ENCODE measurements around the gene HS6ST3.

GRCh38 chr13:96198038-96198437, 108.1 kb downstream of the HS6ST3 start:
- no peak for TF ChIP-seq CTCF (IDR thresholded peaks at IDR 0.05; ENCODE audit: low read depth, low read length, poor library complexity, severe bottlenecking)
- no peak for TF ChIP-seq EZH2phosphoT487 (IDR thresholded peaks at IDR 0.05; ENCODE audit: borderline replicate concordance, low read length)

Measured in DOHH2 (cell line).